HepG2 (cell line): ENCODE results near the gene VAMP2. TPM values are rescaled to one million over a fixed set of nuclear protein-coding genes. Genes with fewer than 3 reads are reported as not detected.

Experiments used
- ATF1 ChIP-seq: IDR thresholded peaks from 2 replicates; pipeline ENCODE4 v1.6.1; 2016; ENCODE audit warnings: mild to moderate bottlenecking, control low read depth
- ATM ChIP-seq: fragments of 450-650 bp; IDR thresholded peaks from 2 replicates; pipeline ENCODE4 v1.7.1; 2017; ENCODE audit warnings: mild to moderate bottlenecking, borderline replicate concordance
- KLF6 ChIP-seq: IDR thresholded peaks from 2 replicates; pipeline ENCODE4 v1.8.0; 2016; ENCODE audit warnings: missing biosample characterization, missing genetic modification reagents
- MZF1 ChIP-seq: sonication (generic); formaldehyde crosslinking; IDR thresholded peaks from 2 replicates; pipeline ENCODE4 v1.8.1; 2023; ENCODE audit warnings: mild to moderate bottlenecking, missing genetic modification reagents, borderline replicate concordance
- PITX1 ChIP-seq: sonication (generic); formaldehyde crosslinking; IDR thresholded peaks from 2 replicates; pipeline ENCODE4 v1.5.1; 2020; ENCODE audit warnings: mild to moderate bottlenecking, missing genetic modification reagents
- PRPF4 ChIP-seq: fragments of 200-400 bp; formaldehyde crosslinking; IDR thresholded peaks from 2 replicates; pipeline ENCODE4 v1.6.1; 2016; ENCODE audit warnings: low read length, low read depth; ENCODE audit not compliant: poor library complexity, severe bottlenecking
- RBFOX2 ChIP-seq: fragments of 200-400 bp; formaldehyde crosslinking; IDR thresholded peaks from 2 replicates; pipeline ENCODE4 v1.6.1; 2017; ENCODE audit warnings: low read depth, mild to moderate bottlenecking, low read length
- RXRA ChIP-seq: sonication (generic); formaldehyde crosslinking; IDR thresholded peaks from 2 replicates; pipeline ENCODE4 v1.5.1; 2020; ENCODE audit warnings: missing genetic modification reagents
- ZMYM2 ChIP-seq: sonication (generic); formaldehyde crosslinking; IDR thresholded peaks from 2 replicates; pipeline ENCODE4 v1.8.0; 2022; ENCODE audit warnings: mild to moderate bottlenecking, missing genetic modification reagents
- ZNF468 ChIP-seq: sonication (generic); formaldehyde crosslinking; IDR thresholded peaks from 2 replicates; pipeline ENCODE4 v1.8.0; 2022; ENCODE audit warnings: mild to moderate bottlenecking, moderate library complexity, missing genetic modification reagents
- ZNF670 ChIP-seq: sonication (generic); formaldehyde crosslinking; IDR thresholded peaks from 2 replicates; pipeline ENCODE4 v1.8.0; 2022; ENCODE audit warnings: mild to moderate bottlenecking, missing genetic modification reagents, borderline replicate concordance
- ZNF83 ChIP-seq: sonication (generic); formaldehyde crosslinking; IDR thresholded peaks from 2 replicates; pipeline ENCODE4 v1.4.0; 2020; ENCODE audit warnings: missing genetic modification reagents, mild to moderate bottlenecking, borderline replicate concordance
- polyA plus RNA-seq, 8 experiments: library from polyadenylated mRNA; depleted of rRNA in 3 of 8; stranded (reverse) in 7 of 8; unstranded in 1 of 8; fragments of >200 nt; fragmentation: Illumina TruSeq in 4 of 8; extraction: Trizol in 4 of 8; gene quantifications; 2 replicates each; pipeline versions ENCODE4 v1.2.1 to v1.2.3, GENCODE V29; 2011 to 2016; ENCODE audit warnings: low read depth in 4 of 8, missing spikeins in 1 of 8, mixed read lengths in 1 of 8; ENCODE audit not compliant: insufficient read depth in 1 of 8
- total RNA-seq, 5 experiments: library from RNA; depleted of rRNA; stranded (reverse); fragments of >200 nt; fragmentation: Illumina TruSeq; extraction: Trizol; gene quantifications; 2 replicates each; pipeline ENCODE4 v1.2.3, GENCODE V29; 2016; ENCODE audit warnings: low read depth in 1 of 5
- TF ChIP-seq, protein P1 (sequence below): sonication (generic); formaldehyde crosslinking; IDR thresholded peaks from 2 replicates; pipeline ENCODE4 v1.5.1; 2020; ENCODE audit warnings: missing genetic modification reagents, mild to moderate bottlenecking, borderline replicate concordance
- TF ChIP-seq, protein P2 (sequence below): sonication (generic); formaldehyde crosslinking; IDR thresholded peaks from 2 replicates; pipeline ENCODE4 v1.9.0; 2021; ENCODE audit warnings: missing genetic modification reagents, borderline replicate concordance
- TF ChIP-seq, protein P3 (sequence below): IDR thresholded peaks from 2 replicates; pipeline ENCODE4 v1.6.1; 2018; ENCODE audit warnings: missing genetic modification reagents, mild to moderate bottlenecking, missing compliant biosample characterization
- TF ChIP-seq, protein P4 (sequence below): sonication (generic); formaldehyde crosslinking; conservative IDR thresholded peaks from 2 replicates; pipeline ENCODE4 v1.4.0; 2020; ENCODE audit warnings: missing genetic modification reagents
- TF ChIP-seq, protein P5 (sequence below): sonication (generic); formaldehyde crosslinking; IDR thresholded peaks from 2 replicates; pipeline ENCODE4 v1.4.0; 2020; ENCODE audit warnings: mild to moderate bottlenecking, missing genetic modification reagents
- TF ChIP-seq, protein P6 (sequence below): IDR thresholded peaks from 2 replicates; pipeline ENCODE4 v1.6.1; 2018; ENCODE audit warnings: missing genetic modification reagents

Gene VAMP2
- total and polyA plus RNA-seq, 2 of the 13 experiments (the other 11 are each of a cell fraction or from before 2014, with no cell fraction given) = 3.9 to 17.2 TPM

GRCh38 chr17:8158267-8159031 lies 4.3 kb downstream of the VAMP2 start (continued):
- TF ChIP-seq, protein P1, sequence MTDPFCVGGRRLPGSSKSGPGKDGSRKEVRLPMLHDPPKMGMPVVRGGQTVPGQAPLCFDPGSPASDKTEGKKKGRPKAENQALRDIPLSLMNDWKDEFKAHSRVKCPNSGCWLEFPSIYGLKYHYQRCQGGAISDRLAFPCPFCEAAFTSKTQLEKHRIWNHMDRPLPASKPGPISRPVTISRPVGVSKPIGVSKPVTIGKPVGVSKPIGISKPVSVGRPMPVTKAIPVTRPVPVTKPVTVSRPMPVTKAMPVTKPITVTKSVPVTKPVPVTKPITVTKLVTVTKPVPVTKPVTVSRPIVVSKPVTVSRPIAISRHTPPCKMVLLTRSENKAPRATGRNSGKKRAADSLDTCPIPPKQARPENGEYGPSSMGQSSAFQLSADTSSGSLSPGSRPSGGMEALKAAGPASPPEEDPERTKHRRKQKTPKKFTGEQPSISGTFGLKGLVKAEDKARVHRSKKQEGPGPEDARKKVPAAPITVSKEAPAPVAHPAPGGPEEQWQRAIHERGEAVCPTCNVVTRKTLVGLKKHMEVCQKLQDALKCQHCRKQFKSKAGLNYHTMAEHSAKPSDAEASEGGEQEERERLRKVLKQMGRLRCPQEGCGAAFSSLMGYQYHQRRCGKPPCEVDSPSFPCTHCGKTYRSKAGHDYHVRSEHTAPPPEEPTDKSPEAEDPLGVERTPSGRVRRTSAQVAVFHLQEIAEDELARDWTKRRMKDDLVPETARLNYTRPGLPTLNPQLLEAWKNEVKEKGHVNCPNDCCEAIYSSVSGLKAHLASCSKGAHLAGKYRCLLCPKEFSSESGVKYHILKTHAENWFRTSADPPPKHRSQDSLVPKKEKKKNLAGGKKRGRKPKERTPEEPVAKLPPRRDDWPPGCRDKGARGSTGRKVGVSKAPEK (CRISPR knock-in tag) = no peak
- TF ChIP-seq RXRA (CRISPR knock-in tag) (peak; percentile 22; the same call in 1 of the 2 replicates), MZF1 (CRISPR knock-in tag) (no peak), PITX1 (CRISPR knock-in tag) (no peak), ATM (no peak), RBFOX2 (0 out of 2 replicates have a peak, but pooled peaks have one; percentile 32), ZNF83 (CRISPR knock-in tag) (no peak), ZNF468 (CRISPR knock-in tag) (0 out of 2 replicates have a peak, but pooled peaks have one; percentile 46), KLF6 (CRISPR knock-in tag) (no peak), ZMYM2 (CRISPR knock-in tag) (0 out of 2 replicates have a peak, but pooled peaks have one; percentile 49), ZNF670 (CRISPR knock-in tag) (no peak), PRPF4 (no peak), ATF1 (no peak)
- TF ChIP-seq, protein P2, sequence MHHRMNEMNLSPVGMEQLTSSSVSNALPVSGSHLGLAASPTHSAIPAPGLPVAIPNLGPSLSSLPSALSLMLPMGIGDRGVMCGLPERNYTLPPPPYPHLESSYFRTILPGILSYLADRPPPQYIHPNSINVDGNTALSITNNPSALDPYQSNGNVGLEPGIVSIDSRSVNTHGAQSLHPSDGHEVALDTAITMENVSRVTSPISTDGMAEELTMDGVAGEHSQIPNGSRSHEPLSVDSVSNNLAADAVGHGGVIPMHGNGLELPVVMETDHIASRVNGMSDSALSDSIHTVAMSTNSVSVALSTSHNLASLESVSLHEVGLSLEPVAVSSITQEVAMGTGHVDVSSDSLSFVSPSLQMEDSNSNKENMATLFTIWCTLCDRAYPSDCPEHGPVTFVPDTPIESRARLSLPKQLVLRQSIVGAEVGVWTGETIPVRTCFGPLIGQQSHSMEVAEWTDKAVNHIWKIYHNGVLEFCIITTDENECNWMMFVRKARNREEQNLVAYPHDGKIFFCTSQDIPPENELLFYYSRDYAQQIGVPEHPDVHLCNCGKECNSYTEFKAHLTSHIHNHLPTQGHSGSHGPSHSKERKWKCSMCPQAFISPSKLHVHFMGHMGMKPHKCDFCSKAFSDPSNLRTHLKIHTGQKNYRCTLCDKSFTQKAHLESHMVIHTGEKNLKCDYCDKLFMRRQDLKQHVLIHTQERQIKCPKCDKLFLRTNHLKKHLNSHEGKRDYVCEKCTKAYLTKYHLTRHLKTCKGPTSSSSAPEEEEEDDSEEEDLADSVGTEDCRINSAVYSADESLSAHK = no peak
- TF ChIP-seq, protein P3, sequence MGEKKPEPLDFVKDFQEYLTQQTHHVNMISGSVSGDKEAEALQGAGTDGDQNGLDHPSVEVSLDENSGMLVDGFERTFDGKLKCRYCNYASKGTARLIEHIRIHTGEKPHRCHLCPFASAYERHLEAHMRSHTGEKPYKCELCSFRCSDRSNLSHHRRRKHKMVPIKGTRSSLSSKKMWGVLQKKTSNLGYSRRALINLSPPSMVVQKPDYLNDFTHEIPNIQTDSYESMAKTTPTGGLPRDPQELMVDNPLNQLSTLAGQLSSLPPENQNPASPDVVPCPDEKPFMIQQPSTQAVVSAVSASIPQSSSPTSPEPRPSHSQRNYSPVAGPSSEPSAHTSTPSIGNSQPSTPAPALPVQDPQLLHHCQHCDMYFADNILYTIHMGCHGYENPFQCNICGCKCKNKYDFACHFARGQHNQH (CRISPR knock-in tag) = 0 out of 2 replicates have a peak, but pooled peaks have one; percentile 25
- TF ChIP-seq, protein P4, sequence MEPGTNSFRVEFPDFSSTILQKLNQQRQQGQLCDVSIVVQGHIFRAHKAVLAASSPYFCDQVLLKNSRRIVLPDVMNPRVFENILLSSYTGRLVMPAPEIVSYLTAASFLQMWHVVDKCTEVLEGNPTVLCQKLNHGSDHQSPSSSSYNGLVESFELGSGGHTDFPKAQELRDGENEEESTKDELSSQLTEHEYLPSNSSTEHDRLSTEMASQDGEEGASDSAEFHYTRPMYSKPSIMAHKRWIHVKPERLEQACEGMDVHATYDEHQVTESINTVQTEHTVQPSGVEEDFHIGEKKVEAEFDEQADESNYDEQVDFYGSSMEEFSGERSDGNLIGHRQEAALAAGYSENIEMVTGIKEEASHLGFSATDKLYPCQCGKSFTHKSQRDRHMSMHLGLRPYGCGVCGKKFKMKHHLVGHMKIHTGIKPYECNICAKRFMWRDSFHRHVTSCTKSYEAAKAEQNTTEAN = no peak
- TF ChIP-seq, protein P5, sequence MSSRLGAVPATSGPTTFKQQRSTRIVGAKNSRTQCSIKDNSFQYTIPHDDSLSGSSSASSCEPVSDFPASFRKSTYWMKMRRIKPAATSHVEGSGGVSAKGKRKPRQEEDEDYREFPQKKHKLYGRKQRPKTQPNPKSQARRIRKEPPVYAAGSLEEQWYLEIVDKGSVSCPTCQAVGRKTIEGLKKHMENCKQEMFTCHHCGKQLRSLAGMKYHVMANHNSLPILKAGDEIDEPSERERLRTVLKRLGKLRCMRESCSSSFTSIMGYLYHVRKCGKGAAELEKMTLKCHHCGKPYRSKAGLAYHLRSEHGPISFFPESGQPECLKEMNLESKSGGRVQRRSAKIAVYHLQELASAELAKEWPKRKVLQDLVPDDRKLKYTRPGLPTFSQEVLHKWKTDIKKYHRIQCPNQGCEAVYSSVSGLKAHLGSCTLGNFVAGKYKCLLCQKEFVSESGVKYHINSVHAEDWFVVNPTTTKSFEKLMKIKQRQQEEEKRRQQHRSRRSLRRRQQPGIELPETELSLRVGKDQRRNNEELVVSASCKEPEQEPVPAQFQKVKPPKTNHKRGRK (CRISPR knock-in tag) = no peak
- TF ChIP-seq, protein P6, sequence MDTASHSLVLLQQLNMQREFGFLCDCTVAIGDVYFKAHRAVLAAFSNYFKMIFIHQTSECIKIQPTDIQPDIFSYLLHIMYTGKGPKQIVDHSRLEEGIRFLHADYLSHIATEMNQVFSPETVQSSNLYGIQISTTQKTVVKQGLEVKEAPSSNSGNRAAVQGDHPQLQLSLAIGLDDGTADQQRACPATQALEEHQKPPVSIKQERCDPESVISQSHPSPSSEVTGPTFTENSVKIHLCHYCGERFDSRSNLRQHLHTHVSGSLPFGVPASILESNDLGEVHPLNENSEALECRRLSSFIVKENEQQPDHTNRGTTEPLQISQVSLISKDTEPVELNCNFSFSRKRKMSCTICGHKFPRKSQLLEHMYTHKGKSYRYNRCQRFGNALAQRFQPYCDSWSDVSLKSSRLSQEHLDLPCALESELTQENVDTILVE (CRISPR knock-in tag) = no peak
